NOMO-1 (cell line): ENCODE data around the gene DSCAM.
A peak's percentile ranks its signal among the peaks of the same experiment; 100 is the strongest.

Experiments
- DNase-seq, 2 experiments: peaks; one replicate each; lab custom pipeline; 2025; ENCODE audit not compliant: unreplicated experiment in 2 of 2; lab: John Stamatoyannopoulos, UW

The DSCAM gene

DNA sequence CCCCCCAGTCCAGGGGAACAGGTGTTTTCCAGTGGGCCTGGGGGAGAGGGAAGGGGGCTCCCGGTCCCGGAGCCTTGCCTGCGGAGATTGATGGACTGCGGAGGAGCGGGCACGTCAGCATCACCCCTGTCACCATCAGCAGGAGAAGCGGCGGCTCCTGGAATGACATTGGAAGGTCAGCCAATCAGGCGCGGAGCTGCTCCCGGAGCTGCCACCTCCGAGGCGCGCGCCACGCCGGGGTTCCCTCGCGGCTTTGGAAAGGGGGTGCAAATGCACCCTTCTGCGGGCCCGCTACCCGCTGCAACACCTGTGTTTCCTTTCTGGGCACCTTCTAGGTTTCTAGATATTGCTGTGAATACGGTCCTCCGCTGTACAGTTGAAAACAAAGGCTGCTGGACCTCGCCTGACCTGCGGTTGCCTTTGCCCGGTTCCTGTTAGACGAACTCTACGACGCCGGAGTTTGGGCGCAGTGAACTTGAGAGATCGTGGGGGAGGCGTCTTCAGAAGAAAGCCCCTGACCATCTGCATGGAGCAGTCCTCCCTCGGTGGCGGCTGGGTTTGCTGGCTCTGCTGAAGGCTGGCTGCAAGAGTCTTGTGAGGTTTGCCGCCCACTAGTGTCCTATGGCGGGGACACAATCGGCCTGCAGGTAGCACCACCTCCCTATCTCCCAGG is 5.3 kb downstream of the DSCAM start:
- peak; percentile 24 to 35 for DNase-seq

DNA sequence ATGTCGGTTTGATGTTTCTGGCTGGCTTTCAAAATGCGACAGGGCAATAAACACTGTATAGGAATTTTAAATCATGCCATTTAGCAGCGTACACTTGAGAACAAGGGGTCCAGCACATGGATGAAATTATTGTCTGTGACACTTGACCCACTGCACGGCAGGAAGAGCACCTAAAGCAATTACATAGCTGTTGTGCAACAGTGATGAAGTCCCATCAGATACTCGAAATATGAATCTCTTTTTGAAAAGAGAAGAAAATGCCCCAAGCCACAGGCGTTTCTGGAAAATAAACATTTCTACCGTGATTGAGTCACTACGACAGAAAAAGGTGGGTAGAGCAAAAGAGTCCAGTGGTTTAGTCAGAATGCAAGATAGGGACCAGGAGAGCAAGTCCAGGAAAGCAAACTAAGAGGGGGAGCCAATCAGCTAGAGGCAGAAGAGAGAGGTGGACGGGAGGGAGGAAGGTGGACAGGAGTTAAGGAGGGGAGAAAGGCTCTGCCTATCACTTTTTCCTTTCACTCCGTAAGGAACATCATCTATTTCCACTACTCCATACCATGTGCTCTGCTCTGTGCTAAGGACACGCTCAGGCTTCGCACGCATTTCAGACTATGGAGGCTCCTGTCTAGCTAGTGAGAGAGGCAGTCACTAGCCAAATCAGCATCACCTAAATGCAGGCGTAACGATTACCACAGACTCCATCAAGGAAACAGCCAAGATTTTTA is 6.4 kb downstream of the DSCAM start:
- DNase-seq = no peak

DNA sequence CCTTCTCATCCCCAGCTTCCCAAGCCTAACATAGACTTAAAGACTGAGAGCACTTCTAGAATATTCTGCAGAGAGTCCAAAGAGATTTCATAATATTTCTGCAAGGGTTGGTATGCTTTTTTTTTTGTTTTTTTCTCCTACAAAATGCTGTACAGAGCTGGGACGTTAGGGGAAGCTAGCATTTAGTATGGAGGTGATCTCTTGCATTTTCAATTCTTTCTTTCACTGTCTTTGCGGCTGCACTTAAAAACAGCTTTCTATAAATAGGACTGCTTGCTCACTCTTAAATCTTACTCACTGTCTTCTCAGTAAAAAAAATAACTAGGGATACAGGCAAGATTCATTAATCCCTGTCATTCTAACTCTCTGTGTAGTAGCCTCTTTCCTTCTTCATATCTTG is 7.4 kb downstream of the DSCAM start:
- DNase-seq = peak in 1 of 2 experiments; percentile 70

DNA sequence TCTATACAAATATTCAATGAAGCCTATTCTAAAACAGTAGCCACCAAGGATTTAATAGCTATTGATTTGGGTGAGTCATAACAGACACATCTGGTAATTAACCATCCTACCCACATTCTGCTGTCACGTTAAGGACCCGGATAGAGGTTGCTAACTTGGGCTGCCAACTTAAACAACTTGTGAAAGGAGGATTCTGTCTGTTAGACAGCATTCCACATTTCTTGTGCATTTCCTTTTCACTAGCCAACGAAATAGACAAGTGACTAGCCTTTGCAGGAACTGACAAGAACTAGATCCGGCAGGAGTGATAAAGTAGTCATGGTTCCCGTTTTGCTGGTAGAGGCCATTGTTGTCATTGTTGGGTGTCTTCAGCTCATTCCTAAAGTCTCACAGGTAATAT is 9.5 kb downstream of the DSCAM start:
- DNase-seq = no peak

DNA sequence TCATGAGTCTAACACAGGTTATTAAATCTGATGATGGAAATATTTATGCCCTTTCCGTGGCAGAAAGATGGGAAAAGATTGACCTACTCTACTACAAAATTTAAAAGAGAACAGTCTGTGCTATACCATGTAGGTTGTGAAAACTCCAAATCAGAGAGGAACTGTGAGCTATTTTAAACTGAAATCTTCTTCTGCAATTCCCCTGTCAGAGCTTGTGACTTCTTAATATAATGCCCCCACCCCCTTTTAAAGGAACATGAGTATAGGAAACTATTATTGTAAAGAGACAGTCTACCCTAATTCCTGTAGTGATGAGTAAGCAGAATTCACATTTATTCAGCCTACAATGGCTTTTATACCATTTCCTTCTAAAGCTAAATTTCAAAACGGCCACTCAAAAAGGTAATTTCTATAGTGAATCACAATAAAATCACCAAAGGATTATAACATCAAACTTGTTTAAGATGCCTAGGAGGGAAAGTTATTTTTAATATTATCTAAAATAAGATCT is 11.7 kb downstream of the DSCAM start:
- DNase-seq = peak; percentile 36 to 77

DNA sequence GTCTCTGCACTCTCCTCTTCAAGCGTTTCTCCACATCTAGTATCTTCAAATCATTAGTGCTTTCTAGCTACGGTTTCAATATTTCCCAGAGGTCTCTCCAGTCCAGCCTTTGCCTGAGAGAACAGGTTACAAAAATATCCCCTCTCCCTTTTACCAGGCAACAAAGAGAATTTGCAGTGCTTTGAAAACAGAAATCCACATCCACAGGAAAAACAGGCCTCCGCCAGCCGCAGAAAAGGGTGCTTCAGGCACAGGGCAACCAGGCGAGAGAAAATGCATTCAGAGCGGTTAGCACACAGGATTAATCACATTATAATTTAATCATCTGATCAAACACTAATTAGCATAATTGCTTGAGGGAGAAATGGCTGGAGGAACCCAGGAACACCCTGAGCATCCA is 13.8 kb downstream of the DSCAM start:
- no peak for DNase-seq

DNA sequence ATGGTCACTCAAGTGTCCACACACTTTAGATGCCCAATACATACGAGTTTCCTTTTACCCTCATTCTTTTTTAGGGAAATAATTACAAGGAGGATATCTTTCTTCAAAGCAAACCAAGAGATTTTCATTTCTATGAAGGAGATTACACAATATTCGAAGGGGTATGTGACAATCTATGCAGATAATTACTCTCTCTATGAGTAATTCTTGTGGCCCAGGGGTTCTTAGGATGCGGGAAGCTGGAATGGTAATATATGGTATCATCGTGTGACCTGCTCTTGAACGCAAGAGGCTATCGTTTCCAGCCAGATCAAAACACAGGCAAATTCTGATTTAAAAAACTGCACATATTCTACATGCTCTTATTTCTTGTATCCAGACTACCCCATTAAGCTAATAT is 14.6 kb downstream of the DSCAM start:
- DNase-seq = peak; percentile 62 to 77

DNA sequence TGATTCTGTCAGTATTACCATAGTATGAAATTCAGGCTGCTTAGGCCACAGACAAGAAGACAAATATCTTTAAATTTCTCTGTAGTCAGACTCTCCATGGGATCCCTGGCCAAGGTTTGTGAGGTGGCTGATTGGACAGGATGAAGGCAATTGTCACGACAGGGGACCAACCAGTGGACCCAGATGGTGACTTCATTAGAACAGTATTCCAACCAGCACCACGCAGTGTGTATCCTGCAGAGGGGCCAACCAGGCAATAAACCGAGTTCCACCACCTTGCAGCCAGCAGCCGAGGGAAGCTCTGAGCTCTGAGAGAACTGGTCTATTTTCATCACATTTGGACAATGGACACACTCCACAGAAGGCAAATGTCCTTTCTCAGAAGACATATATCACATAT is 16.1 kb downstream of the DSCAM start:
- no peak for DNase-seq

DNA sequence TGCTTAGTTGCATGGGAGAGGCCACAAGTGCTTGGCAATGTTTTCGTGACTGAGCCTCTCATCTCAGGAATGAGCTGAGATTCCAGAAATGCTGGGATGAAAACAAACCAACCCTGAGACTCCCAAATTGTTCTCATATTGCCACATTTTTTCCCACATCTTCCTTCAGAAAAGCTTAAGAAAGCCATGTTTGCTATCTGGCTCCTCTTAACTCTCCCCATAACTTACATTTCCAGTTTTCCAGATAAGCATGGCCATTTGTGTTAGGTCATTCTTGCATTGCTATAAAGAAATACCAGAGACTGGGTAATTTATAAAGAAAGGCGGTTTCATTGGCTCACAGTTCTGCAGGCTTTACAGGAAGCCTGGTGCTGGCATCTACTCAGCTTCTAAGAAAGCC is 17.2 kb downstream of the DSCAM start:
- no peak for DNase-seq

DNA sequence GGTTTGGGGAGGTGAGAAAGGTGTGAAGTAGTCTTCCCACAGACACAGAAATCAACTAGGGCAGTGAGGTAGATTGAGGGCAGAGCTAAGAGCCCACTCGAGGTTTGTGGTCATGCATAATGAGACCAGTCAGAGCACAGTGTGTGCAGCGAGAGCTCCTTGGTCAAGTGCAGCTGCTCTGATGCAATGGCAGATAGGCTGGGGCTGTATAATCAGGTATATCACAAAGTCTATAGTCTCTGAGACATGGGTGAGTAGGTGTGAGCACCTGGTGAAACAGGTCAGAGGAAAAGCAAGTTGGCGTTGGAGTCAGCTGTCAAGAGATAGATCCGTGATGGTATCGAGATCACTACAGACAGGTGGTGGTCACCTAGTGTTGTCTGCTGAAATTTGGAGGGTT is 17.6 kb downstream of the DSCAM start:
- no peak for DNase-seq

DNA sequence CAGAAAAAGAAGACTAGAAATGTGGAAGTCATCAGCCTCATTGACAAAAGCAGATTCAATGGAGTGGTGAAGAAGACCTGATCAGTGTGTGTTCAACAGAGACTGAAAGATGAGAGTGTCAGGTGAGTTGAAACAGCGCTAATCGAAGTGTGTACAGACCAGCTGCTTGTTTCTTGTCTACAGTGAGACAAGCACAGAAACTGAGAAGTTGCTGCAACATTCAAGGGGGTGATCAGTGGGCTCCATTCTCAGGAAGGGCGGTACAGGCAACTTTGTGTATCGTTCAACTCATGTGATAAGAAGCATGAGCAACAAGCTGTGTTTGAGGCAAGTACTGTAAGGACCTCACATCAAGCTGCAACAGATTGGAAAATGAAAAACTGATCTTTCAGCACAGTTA is 19.4 kb downstream of the DSCAM start:
- DNase-seq = no peak

DNA sequence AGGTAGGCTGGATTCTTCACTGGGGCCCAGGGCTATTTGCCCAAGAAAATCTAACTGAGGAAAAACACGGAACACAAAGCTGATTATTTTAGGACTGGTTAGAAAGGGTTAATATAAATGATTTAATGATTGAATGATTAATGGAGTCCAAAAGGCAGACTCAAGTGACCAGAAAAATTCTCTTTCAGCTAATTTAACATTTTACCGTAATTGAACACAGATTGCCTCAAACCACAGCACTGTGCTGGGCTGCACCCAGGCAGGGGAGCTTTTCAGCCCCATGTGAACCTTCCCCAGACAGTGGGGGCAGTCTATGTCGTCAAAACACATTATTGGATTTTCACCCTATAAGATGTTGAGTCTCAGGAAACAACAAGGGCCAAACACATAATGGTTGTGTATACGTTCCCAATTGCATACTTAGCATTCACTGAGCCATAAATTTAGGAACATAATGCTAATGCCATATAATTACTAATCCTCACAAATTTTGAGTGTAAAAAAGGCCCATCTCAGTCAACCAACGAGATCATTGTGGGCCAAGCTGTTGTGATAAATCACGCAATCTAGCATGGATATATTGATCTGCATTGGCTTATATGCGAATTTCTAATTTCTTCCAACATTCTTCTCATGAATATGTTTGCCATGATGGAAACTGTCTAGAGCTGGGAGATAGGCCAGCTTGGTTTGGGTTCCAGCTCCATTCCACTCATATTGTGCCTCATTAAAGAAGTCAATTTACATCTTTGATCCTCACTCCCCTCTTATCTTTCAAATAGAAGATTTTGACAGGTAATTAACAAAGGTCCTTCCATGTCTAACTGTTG is 27.7 kb downstream of the DSCAM start:
- no peak for DNase-seq

DNA sequence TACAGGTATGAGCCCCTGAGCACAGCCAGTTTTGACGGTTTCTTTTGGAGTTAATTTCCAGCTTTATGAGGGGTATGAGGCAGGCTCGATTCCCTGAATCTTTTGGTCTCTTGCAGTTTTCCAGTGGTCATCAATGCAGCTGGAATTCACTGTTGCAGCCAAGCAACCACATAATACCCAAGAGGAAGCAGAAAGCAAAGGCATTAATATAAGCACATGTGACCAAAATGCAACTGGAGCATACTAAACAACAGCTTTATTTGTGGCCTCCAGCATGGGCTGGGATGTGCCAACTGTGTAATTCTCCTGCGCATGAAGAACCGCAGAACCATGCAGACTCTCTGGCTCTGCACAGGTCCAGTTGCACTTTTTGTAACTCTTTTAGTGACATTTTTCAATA is 33.0 kb downstream of the DSCAM start:
- DNase-seq = no peak

DNA sequence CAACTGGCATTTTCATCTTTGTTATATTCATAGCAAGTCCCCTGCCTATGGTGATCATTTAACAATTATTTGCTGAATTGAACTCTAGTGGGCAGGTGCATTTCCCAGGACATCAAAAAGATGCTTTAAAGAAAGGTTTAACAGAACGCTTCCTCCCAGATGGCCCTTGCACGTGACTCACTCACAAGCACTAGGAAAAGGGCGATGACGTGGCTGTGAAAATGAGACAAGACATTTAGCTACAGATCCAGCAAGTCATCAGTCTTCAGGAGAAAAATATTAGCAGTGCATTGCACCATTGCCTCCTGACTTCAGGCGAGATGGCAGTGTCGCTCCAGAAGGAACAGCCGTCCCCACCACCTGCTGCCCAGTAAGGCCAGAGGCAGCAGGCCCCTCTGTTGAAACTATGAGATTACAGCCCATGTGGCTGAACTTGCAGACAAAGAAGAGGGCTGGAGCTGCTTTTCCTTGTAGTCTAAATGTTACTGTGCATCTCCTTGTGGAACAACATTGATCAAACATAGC is 37.2 kb downstream of the DSCAM start:
- no peak for DNase-seq

DNA sequence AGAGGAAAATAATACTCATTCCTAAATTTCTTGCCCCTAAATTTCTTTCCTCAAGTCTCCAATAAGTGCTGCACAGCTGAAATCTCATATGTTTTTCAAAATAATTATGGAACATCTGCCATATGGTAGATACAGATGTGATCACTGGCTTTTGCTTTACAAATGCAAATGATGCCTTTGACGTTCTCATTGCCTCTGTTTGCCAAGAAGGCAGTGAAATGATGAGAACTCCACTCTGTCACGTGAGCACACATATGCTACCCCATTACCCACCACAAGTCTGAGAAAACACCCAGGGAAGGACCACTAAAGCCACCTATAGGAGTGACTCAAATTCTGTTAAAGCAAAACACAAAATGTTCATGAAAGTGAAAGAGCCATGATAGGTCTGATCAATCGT is 43.9 kb downstream of the DSCAM start:
- no peak for DNase-seq

DNA sequence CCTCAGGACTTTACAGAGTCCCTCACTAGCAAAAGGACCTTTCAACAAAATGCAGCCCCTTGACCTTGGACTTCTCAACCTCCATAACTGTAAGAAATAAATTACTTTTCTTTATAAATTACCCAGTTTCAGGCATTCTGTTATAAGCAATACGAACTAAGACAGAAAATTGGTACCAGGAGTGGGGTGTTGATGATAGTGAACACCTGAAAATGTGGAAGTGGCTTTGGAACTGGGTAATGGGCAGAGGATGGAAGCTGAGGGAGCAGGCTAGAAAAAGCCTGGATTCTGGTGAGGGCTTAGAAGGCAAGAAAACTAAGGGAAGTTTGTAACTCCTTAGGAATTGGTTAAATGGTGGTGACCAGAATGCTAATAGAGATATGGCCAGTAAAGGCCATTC is 46.8 kb downstream of the DSCAM start:
- no peak for DNase-seq

DNA sequence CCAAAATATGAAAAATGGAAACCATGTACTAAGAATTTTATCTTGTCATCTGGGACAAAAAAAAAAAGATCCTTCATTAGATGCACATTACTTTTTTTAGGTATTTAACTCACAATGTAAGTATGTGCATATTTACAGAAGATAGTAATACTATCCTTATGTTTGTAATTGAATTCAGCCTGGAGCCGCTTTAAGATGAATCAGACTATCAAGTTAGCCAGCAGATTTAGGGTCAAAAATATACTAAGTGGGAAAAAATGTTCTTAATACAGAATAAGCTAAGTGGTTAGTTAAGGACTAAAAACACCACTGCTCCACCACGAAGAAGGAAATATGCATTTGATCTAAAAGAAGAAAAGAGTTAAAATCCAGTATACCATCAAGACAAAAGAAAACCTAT is 49.1 kb downstream of the DSCAM start:
- no peak for DNase-seq

DNA sequence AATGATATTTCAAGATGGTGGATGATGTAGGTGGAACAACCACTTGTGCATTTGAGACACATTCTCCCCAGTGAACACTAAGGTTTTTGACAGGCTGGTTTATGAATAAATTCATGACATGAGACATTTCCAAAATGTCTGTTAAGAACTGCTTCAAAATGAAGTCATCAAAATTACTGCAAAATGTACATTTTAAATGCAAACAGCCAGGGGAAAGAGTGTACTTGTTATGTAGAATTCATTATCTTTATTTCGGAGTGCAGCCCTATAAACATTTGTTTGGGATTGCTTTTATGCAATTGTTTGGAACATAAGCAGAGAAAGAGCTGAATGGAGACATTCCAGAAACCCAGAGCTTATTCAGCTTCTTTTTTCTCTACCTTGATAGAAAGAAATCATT is 49.5 kb downstream of the DSCAM start:
- DNase-seq = no peak

DNA sequence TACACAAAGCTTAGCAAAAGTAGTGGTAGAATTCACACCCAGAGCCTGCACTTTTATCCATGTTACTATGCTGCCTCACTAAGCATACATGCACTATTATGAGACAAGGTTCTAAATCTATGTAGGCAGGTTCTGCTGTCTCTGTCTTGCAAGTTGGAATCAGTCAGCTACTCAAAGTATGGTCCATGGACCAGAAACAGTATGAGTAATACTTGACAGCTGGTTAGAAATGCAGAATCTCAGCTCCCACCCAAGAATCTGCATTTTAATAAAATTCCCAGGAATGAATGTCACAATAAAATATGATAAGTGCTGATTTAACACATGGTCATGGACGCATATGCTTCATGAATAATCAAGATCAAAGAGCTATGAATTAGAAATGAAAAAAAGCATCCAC is 50.5 kb downstream of the DSCAM start:
- DNase-seq = no peak

DNA sequence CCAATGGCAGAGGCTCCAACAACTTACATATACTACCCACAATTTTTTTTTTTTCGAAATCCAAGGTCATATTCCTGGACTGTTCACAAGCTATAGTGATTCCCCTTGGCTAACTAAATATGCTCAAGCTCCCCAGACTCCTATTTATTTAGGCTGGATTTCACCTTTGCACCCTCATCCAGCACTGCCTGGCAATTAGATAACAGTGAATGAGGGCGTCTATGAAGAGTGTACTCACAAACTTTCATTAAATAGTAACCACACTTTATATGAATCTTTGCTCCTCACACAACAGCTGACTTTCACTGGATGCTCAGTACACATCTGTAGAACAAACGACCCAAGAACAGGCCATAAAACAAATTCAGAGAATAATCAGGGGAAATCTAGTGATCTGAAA is 51.6 kb downstream of the DSCAM start:
- no peak for DNase-seq

DNA sequence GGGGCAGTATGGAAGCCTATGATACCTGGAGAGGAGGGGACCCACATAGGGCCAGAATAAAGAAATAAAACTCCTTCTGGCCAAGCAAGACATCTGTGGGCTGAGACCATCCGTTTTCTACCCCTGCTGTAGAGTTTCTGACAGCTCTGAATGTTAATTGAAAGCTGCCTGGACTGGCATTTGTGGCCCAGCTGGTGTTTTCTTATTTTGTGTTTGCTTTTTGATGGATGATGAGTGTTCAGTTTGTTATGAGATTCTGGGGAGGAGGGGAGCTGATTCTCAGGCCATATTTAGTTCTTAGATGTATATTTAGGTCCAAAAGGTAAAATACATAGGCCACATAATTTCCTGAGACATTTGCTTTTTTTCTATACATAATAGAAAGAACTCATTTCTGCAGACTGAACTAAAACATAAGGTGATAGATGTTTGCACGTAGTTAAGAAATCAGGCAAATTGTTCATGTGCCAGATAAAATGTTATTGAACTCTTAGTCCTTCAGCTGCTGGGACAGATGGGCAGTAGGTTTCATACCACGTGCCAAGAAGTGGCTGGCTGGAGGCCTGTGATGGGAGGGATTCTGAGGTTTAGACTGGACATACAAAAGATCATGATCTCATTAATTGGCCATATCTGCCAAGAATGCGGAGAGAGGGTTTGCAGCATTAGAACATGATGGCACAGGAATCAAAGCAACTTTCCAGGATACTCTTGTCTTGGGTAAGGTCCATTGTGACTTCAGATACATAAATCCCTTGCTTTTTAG is 54.1 kb downstream of the DSCAM start:
- no peak for DNase-seq
